Measurements from ENCODE around the gene OGA.

GRCh38 chr10:101761226-101761625, 57.0 kb downstream of the OGA start:
- no peak for TF ChIP-seq POLR2AphosphoS5 (IDR thresholded peaks at IDR 0.05; ENCODE audit: low read depth, low read length)
- no peak for TF ChIP-seq POLR2A (IDR thresholded peaks at IDR 0.05; ENCODE audit: low read depth, low read length)
- TF ChIP-seq TAF1 (IDR thresholded peaks at IDR 0.05; ENCODE audit: low read depth, low read length): no peak
- TF ChIP-seq SPI1 (IDR thresholded peaks at IDR 0.05; ENCODE audit: low read depth, low read length): no peak
- no peak for TF ChIP-seq PAX5 (IDR thresholded peaks at IDR 0.05; ENCODE audit: insufficient read depth, low read length, severe bottlenecking)
- no peak for TF ChIP-seq POU2F2 (IDR thresholded peaks at IDR 0.05; ENCODE audit: low read depth, low read length)

Data from GM12891 (cell line).